SK-N-MC (cell line): Measurements from ENCODE around the gene CFP.

Source experiments
- EZH2 ChIP-seq: fragments of 200-600 bp; sonication (generic); IDR thresholded peaks from one replicate; pipeline ENCODE4 v1.6.1; 2017; ENCODE audit warnings: antibody characterized with exemption
- POLR2AphosphoS5 ChIP-seq: IDR thresholded peaks from 2 replicates; pipeline ENCODE4 v1.6.1; 2012; ENCODE audit warnings: mild to moderate bottlenecking, low read depth, low read length, borderline replicate concordance

DNA sequence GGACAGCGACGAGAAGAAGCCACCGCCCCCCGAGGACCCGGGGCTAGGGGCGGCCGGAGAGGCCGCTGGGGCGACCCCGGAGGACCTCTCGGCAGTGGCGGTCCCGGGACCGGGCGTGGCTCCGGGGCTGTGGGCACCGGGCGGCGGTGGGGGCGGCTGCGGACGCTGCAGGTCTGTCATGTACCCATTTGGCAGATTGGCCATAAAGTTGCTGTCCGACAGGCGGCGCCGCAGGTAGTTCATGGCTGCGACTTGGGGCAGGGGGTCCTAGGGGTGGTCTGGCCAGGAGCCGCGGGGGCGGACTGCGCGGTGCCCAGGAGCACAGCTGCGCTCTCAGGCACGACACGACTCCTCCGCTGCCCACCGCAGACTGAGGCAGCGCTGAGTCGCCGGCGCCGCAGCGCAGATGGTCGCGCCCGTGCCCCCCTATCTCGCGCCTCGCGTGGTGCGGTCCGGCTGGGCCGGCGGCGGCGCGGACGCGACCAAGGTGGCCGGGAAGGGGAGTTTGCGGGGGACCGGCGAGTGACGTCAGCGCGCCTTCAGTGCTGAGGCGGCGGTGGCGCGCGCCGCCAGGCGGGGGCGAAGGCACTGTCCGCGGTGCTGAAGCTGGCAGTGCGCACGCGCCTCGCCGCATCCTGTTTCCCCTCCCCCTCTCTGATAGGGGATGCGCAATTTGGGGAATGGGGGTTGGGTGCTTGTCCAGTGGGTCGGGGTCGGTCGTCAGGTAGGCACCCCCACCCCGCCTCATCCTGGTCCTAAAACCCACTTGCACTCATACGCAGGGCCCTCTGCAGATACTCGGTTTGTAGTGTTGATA, 10.0 kb downstream of the CFP start, which contains the start of gene SYN1:
- TF ChIP-seq POLR2AphosphoS5 (no peak), EZH2 (no peak)
